Neural crest cell (in vitro differentiated cells): Measurements from ENCODE around the gene CDS1. TPM values are rescaled to one million over a fixed set of nuclear protein-coding genes. Genes with fewer than 3 reads are reported as not detected.

Source experiments
- DNase-seq: peaks from one replicate; pipeline ENCODE4 v3.0.0; 2021; ENCODE audit warnings: low read depth, mixed read lengths, low spot score
- H3K27ac Mint-ChIP-seq: one replicate; pipeline ENCODE4 v1.8.0; 2021; ENCODE audit warnings: mild to moderate bottlenecking, mixed read lengths; ENCODE audit not compliant: unreplicated experiment
- H3K27me3 Mint-ChIP-seq: 2 replicates; pipeline ENCODE4 v1.8.0; 2021; ENCODE audit warnings: low read depth, mild to moderate bottlenecking, mixed read lengths
- H3K36me3 Mint-ChIP-seq: 2 replicates; pipeline ENCODE4 v1.8.0; 2021; ENCODE audit warnings: low read depth, mild to moderate bottlenecking, mixed read lengths
- H3K4me1 Mint-ChIP-seq: 2 replicates; pipeline ENCODE4 v1.8.0; 2021; ENCODE audit warnings: mixed read lengths
- H3K4me3 Mint-ChIP-seq: one replicate; pipeline ENCODE4 v1.8.0; 2021; ENCODE audit warnings: mild to moderate bottlenecking, mixed read lengths
- H3K9me3 Mint-ChIP-seq: 2 replicates; pipeline ENCODE4 v1.8.0; 2021; ENCODE audit warnings: mixed read lengths
- total RNA-seq: library from RNA; stranded (reverse); gene quantifications from 2 replicates; pipeline ENCODE4 v1.2.1, GENCODE V29; 2021
- TF ChIP-seq, protein P1 (sequence below): fragments of 200-600 bp; sonication (generic); conservative IDR thresholded peaks from 2 replicates; pipeline ENCODE4 v1.5.0; 2021; ENCODE audit warnings: antibody characterized with exemption, mild to moderate bottlenecking

CDS1 gene
- total RNA-seq, 1 donor from 2014 or later: 1.1 TPM

DNA sequence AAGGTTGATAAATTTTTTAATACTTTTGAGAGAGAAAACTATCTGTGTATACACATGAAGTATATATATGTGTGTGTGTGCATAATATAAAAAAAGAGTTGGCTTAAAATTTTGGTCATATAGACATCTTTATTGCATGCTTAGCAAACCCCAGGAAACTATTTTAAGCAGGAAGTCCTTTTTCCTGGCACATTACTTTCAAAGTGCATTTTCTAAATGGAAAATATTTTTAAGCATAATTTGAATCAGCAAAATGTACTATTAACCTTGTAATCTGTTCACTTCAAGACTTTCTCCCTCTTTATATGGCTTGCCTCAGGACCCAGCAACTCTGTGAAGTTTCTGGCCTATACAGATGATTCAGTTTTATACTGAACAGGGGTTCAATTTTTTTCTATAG is 106.3 kb downstream of the CDS1 start:
- Mint-ChIP-seq H3K4me3 (no peak overlapping the region), H3K27ac (no peak overlapping the region), H3K4me1 (no peaks in the 10 kb centered on the region), H3K9me3 (no peaks in the 10 kb centered on the region), H3K36me3 (peaks cover 23% of the 10 kb centered on the region), H3K27me3 (no peaks in the 10 kb centered on the region)
- TF ChIP-seq, protein P1, sequence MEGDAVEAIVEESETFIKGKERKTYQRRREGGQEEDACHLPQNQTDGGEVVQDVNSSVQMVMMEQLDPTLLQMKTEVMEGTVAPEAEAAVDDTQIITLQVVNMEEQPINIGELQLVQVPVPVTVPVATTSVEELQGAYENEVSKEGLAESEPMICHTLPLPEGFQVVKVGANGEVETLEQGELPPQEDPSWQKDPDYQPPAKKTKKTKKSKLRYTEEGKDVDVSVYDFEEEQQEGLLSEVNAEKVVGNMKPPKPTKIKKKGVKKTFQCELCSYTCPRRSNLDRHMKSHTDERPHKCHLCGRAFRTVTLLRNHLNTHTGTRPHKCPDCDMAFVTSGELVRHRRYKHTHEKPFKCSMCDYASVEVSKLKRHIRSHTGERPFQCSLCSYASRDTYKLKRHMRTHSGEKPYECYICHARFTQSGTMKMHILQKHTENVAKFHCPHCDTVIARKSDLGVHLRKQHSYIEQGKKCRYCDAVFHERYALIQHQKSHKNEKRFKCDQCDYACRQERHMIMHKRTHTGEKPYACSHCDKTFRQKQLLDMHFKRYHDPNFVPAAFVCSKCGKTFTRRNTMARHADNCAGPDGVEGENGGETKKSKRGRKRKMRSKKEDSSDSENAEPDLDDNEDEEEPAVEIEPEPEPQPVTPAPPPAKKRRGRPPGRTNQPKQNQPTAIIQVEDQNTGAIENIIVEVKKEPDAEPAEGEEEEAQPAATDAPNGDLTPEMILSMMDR: no peak
- no peak for DNase-seq

DNA sequence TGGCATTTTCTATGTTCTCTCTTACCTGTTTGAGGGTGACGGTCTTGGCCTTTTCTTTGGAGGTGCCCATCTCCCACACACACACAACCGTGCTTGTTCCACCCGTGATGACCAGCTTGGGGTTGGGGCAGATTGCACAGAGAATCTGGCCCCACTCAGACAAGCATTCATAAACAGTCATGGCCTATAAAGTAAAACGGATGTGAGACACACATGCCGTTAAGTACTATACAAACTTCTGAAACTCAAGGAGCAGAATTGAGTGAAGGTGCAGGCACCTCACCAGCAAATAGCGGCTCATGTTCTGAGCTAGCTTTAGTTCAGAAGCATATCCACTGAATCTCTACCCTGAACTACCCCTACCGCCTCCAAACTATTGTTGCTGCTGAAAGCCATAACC is 107.6 kb downstream of the CDS1 start:
- Mint-ChIP-seq H3K4me1 (no peaks in the 10 kb centered on the region), H3K4me3 (no peak overlapping the region), H3K36me3 (peaks cover 24% of the 10 kb centered on the region), H3K9me3 (no peaks in the 10 kb centered on the region), H3K27ac (no peak overlapping the region), H3K27me3 (no peaks in the 10 kb centered on the region)
- TF ChIP-seq, protein P1: no peak
- DNase-seq: no peak

DNA sequence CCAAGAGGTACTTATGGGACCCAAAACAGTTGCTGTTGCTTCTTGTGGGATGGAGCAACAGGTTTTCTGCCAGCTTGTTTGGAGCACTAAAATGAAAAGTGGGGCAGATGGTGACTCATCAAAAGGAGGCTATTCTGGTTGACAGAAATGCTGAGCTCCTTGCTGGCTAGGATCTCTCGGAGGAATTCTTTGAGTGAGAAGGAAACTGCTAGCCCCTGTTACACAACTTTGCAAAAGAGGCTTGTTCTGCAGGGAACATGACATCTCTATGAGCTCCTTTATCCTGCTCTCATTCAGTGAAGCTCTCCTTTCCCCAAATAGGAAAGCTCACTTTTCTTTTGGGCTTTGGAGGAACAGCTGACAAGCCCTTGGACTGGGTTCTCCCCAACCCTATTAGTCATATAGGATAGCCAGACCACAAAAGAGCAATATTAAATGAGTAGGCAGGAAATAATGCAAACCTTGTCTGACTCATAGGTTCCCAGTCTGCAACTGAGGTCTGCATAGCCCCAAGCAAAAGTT is 108.3 kb downstream of the CDS1 start:
- H3K27ac Mint-ChIP-seq: no peak overlapping the region
- no peaks in the 10 kb centered on the region for H3K27me3 Mint-ChIP-seq
- DNase-seq: no peak
- TF ChIP-seq, protein P1: no peak
- H3K4me1 Mint-ChIP-seq: no peaks in the 10 kb centered on the region
- no peaks in the 10 kb centered on the region for H3K9me3 Mint-ChIP-seq
- peaks cover 24% of the 10 kb centered on the region for H3K36me3 Mint-ChIP-seq
- H3K4me3 Mint-ChIP-seq: no peak overlapping the region

DNA sequence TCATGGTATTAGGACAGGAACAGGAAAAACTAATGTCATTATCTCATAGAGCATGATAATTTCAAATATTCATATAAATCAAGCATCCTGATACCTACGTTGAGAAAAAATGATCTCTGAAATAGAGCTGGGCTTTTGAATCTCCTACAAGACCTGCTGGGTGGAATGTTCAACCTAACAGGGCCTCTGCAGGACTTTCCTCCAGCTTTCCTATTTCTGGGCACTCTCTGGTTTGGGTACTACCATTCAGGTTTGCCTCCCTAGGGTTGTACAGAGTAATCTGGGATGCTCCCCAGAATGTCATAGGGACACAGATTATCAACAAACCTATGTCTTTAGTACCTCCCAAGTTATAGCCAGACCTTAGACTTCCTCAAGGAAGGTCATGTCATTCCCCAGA is 108.9 kb downstream of the CDS1 start:
- Mint-ChIP-seq H3K4me3 (no peak overlapping the region), H3K9me3 (no peaks in the 10 kb centered on the region), H3K4me1 (no peaks in the 10 kb centered on the region), H3K27me3 (no peaks in the 10 kb centered on the region), H3K36me3 (peaks cover 21% of the 10 kb centered on the region), H3K27ac (no peak overlapping the region)
- TF ChIP-seq, protein P1: no peak
- no peak for DNase-seq

DNA sequence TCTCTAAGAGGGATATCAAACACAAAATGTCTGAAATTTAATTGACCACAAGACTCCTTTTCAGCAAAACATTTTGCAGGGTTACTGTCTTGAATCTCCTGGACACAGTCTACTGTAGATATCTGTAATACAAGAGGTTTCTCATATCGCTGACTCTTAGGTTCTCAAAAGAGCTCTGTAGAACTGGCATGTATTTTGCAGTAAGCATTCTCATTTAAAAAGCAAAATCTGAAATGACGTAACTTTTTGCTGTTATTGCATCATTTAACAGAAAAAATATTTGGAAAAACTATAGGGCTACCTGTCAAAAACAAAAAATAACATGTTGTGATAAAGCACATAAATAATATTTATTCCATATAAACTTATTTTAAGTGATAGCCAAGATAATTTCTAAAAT is 114.2 kb downstream of the CDS1 start:
- H3K27me3 Mint-ChIP-seq: no peaks in the 10 kb centered on the region
- H3K4me3 Mint-ChIP-seq: no peak overlapping the region
- DNase-seq: no peak
- H3K4me1 Mint-ChIP-seq: no peaks in the 10 kb centered on the region
- no peak overlapping the region for H3K27ac Mint-ChIP-seq
- H3K36me3 Mint-ChIP-seq: peaks cover 20% of the 10 kb centered on the region
- H3K9me3 Mint-ChIP-seq: no peaks in the 10 kb centered on the region
- TF ChIP-seq, protein P1: no peak
